IMR-90 (cell line): ENCODE measurements around the gene CCDC148. TPM values are rescaled to one million over a fixed set of nuclear protein-coding genes. Genes with fewer than 3 reads are reported as not detected.

Source experiments
- ATAC-seq: fragments of 200-7000 bp; cut with Tn5 transposase; 2 replicates; pipeline ENCODE4 v1.9.1; 2020; ENCODE audit warnings: low read depth, mild to moderate bottlenecking, moderate library complexity
- BruUV-seq: library from RNA; stranded (reverse); fragments of 400-500 nt; replicated peaks from 2 replicates; lab custom pipeline; 2021; lab: Mats Ljungman, UMichigan
- CTCF ChIA-PET: fragments of 300-600 bp; formaldehyde crosslinking; extraction: SDS; loops from one replicate; lab custom pipeline; 2021; ENCODE audit warnings: antibody characterized with exemption; lab: Yijun Ruan, JAX
- POLR2A ChIA-PET: fragments of 300-600 bp; sonication (Branson Sonifier 250); formaldehyde crosslinking; loops from one replicate; lab custom pipeline; 2022; ENCODE audit warnings: antibody characterized with exemption; ENCODE audit not compliant: unreplicated experiment; lab: Charles Lee
- DNase-seq: peaks from one replicate; pipeline ENCODE4 v3.0.0; 2013
- H2AFZ ChIP-seq: replicated peaks from 2 replicates; pipeline ENCODE3; 2013; ENCODE audit warnings: low read length, mild to moderate bottlenecking; ENCODE audit not compliant: poor library complexity
- H2AK5ac ChIP-seq: 2 replicates; pipeline ENCODE4 v1.6.1; 2013; ENCODE audit warnings: low read depth, low read length, inconsistent platforms
- H2AK9ac ChIP-seq: replicated peaks from 2 replicates; pipeline ENCODE3; 2013; ENCODE audit warnings: mild to moderate bottlenecking, low read depth, low read length, moderate library complexity; ENCODE audit not compliant: poor library complexity
- H2BK120ac ChIP-seq: 2 replicates; pipeline ENCODE4 v1.6.1; 2013; ENCODE audit warnings: low read depth, low read length, inconsistent platforms
- H2BK15ac ChIP-seq: 3 replicates; pipeline ENCODE4 v1.6.1; 2013; ENCODE audit warnings: low read depth, low read length, inconsistent platforms
- H2BK20ac ChIP-seq: 2 replicates; pipeline ENCODE4 v1.6.1; 2013; ENCODE audit warnings: low read depth, mild to moderate bottlenecking, inconsistent platforms, low read length, moderate library complexity
- H2BK5ac ChIP-seq: 2 replicates; pipeline ENCODE4 v1.6.1; 2013; ENCODE audit warnings: mild to moderate bottlenecking, low read depth, low read length, inconsistent platforms; ENCODE audit not compliant: poor library complexity, severe bottlenecking
- H3K14ac ChIP-seq: replicated peaks from 2 replicates; pipeline ENCODE4 v1.6.1; 2013; ENCODE audit warnings: low read depth, low read length, inconsistent platforms
- H3K18ac ChIP-seq: 2 replicates; pipeline ENCODE4 v1.6.1; 2013; ENCODE audit warnings: low read depth, low read length, control low read depth
- H3K23ac ChIP-seq: 2 replicates; pipeline ENCODE4 v1.6.1; 2013; ENCODE audit warnings: low read depth, low read length, inconsistent platforms
- H3K27ac ChIP-seq: 2 replicates; pipeline ENCODE4 v1.5.1; 2013; ENCODE audit warnings: mild to moderate bottlenecking, control low read depth, low read length; ENCODE audit not compliant: insufficient read depth
- H3K27me3 ChIP-seq: 2 replicates; pipeline ENCODE4 v1.6.1; 2013; ENCODE audit warnings: low read length; ENCODE audit not compliant: control insufficient read depth, insufficient read depth
- H3K36me3 ChIP-seq: 2 replicates; pipeline ENCODE4 v1.6.1; 2013; ENCODE audit warnings: low read length, mixed read lengths; ENCODE audit not compliant: control insufficient read depth, insufficient read depth
- H3K4ac ChIP-seq: 2 replicates; pipeline ENCODE4 v1.6.1; 2013; ENCODE audit warnings: low read depth, low read length, inconsistent platforms
- H3K4me1 ChIP-seq: 2 replicates; pipeline ENCODE4 v1.6.1; 2013; ENCODE audit warnings: low read length, mixed read lengths; ENCODE audit not compliant: control insufficient read depth, insufficient read depth
- H3K4me2 ChIP-seq: 2 replicates; pipeline ENCODE4 v1.6.1; 2013; ENCODE audit warnings: low read depth, mild to moderate bottlenecking, control low read depth, low read length, moderate library complexity
- H3K4me3 ChIP-seq: 2 replicates; pipeline ENCODE4 v1.5.1; 2013; ENCODE audit warnings: low read depth, mild to moderate bottlenecking, control low read depth, low read length, moderate library complexity; ENCODE audit not compliant: insufficient read depth
- H3K56ac ChIP-seq: 2 replicates; pipeline ENCODE4 v1.6.1; 2013; ENCODE audit warnings: low read length, inconsistent platforms; ENCODE audit not compliant: insufficient read depth; ENCODE audit errors: extremely low read depth
- H3K79me1 ChIP-seq, 2 experiments: 2 replicates each; pipeline ENCODE4 v1.6.1; 2013; ENCODE audit warnings: low read length in 2 of 2, inconsistent platforms in 1 of 2, low read depth in 1 of 2
- H3K9ac ChIP-seq: 2 replicates; pipeline ENCODE4 v1.6.1; 2013; ENCODE audit warnings: low read depth, low read length, control low read depth
- H3K9me1 ChIP-seq: 2 replicates; pipeline ENCODE4 v1.6.1; 2013; ENCODE audit warnings: low read length, inconsistent platforms; ENCODE audit not compliant: insufficient read depth
- H3K9me3 ChIP-seq: 2 replicates; pipeline ENCODE4 v1.6.1; 2013; ENCODE audit warnings: low read length; ENCODE audit not compliant: control insufficient read depth, insufficient read depth
- H4K20me1 ChIP-seq: 2 replicates; pipeline ENCODE4 v1.6.1; 2013; ENCODE audit warnings: low read length, inconsistent platforms; ENCODE audit not compliant: insufficient read depth
- H4K5ac ChIP-seq: 2 replicates; pipeline ENCODE4 v1.6.1; 2013; ENCODE audit warnings: mild to moderate bottlenecking, low read depth, low read length, control low read depth
- H4K8ac ChIP-seq, 2 experiments: 2 replicates each; pipeline ENCODE4 v1.6.1; 2013; ENCODE audit warnings: low read depth in 2 of 2, low read length in 2 of 2, control low read depth in 1 of 2, inconsistent platforms in 1 of 2
- H4K91ac ChIP-seq: 2 replicates; pipeline ENCODE4 v1.6.1; 2013; ENCODE audit warnings: low read depth, low read length, inconsistent platforms; ENCODE audit not compliant: insufficient read depth
- BHLHE40 ChIP-seq: fragments of 150-350 bp; IDR thresholded peaks from 2 replicates; pipeline ENCODE4 v1.6.1; 2016; ENCODE audit warnings: mild to moderate bottlenecking, low read depth, low read length
- RAD21 ChIP-seq: IDR thresholded peaks from 2 replicates; pipeline ENCODE4 v1.6.1; 2012; ENCODE audit warnings: low read length, improper control_type of control experiment
- RFX5 ChIP-seq: IDR thresholded peaks from 2 replicates; pipeline ENCODE4 v1.8.0; 2012; ENCODE audit warnings: low read depth, mild to moderate bottlenecking, low read length, moderate library complexity
- SMC3 ChIP-seq: fragments of 150-350 bp; IDR thresholded peaks from 2 replicates; pipeline ENCODE4 v1.6.1; 2016; ENCODE audit warnings: low read depth, mild to moderate bottlenecking, antibody characterized with exemption, low read length, moderate library complexity
- WGBS, 2 experiments: methylation state at CpG; one replicate each; pipeline versions ENCODE4 v1.1.5 to v1.1.7; 2013; ENCODE audit warnings: missing lambda C conversion rate in 2 of 2; ENCODE audit not compliant: insufficient read length in 1 of 2; ENCODE audit errors: extremely low coverage in 2 of 2; 5-methylcytosine and 5-hydroxymethylcytosine counted together
- dilution Hi-C: fragments of 300-500 bp; cut with HindIII; formaldehyde crosslinking; loops from one replicate; pipeline ENCODE4 v1.14.3; 2018; ENCODE audit warnings: low sequenced_read_pairs; ENCODE audit not compliant: unreplicated experiment
- in situ Hi-C: fragments of 300-500 bp; cut with MboI; formaldehyde crosslinking; loops from 3 replicates; pipeline ENCODE4 v1.14.3; 2019; ENCODE audit warnings: low sequenced_read_pairs, inconsistent platforms, mixed read lengths
- intact Hi-C: fragments of 100-400 bp; cut with micrococcal nuclease; formaldehyde crosslinking; loops from 2 replicates; pipeline ENCODE4 v1.10.0; 2022
- polyA plus RNA-seq, 3 experiments: library from polyadenylated mRNA; depleted of rRNA; stranded (reverse); fragments of >200 nt; gene quantifications; 2 replicates each; pipeline ENCODE4 v1.2.3, GENCODE V29; 2012; ENCODE audit warnings: low replicate concordance in 1 of 3
- total RNA-seq: library from RNA; depleted of rRNA; stranded (reverse); fragments of >200 nt; gene quantifications from 2 replicates; pipeline ENCODE4 v1.2.3, GENCODE V29; 2012

CCDC148 gene
- total and polyA plus RNA-seq, 2 of the 4 experiments (the other 2 are of a cell fraction): 0.18 to 0.31 TPM

DNA sequence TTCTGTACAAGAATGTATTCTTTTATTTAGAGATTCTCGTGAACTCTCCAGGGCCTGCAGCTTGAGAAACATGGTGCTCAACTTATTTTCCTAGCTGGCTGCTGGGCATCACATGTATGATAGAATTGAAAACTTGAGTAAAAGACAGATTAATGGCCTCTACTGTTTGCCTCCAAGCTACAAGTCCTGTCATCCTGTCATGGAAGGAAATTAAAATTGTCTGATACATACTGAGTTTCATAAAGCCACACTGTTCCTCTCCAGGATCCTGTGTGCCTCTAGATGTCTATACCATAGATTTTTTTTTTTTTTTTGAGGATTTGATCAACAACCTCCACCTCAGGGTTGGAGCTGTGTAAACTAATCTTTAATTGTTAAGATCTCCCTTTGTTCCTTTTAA lies 316.4 kb downstream of the CCDC148 start:
- H4K20me1 ChIP-seq: no peaks in the 10 kb centered on the region
- no peak overlapping the region for H3K18ac ChIP-seq
- no peak overlapping the region for H2AFZ ChIP-seq
- H3K79me1 ChIP-seq: no peaks in the 10 kb centered on the region
- no peak for DNase-seq
- H2BK20ac ChIP-seq: no peak overlapping the region
- CTCF ChIA-PET: no interaction called here
- ATAC-seq: no peak
- no CpG with 5 or more reads among the region's 1 CpG for WGBS, 2 experiments
- intact Hi-C loops: no loop called here
- H2BK15ac ChIP-seq: no peak overlapping the region
- H2AK9ac ChIP-seq: no peak overlapping the region
- no peak overlapping the region for H2AK5ac ChIP-seq
- no peak overlapping the region for H3K9ac ChIP-seq
- H2BK120ac ChIP-seq: no peak overlapping the region
- in situ Hi-C loops: no loop called here
- no peaks in the 10 kb centered on the region for H3K27me3 ChIP-seq
- dilution Hi-C loops: no loop called here
- H3K23ac ChIP-seq: no peak overlapping the region
- H3K9me1 ChIP-seq: no peaks in the 10 kb centered on the region
- no TSS peak for BruUV-seq
- no peaks in the 10 kb centered on the region for H3K4me1 ChIP-seq
- H4K8ac ChIP-seq: no peak overlapping the region
- POLR2A ChIA-PET: no interaction called here
- no peak overlapping the region for H2BK5ac ChIP-seq
- H3K27ac ChIP-seq: no peak overlapping the region
- H3K4me3 ChIP-seq: no peak overlapping the region
- no peak overlapping the region for H3K4me2 ChIP-seq
- no peak overlapping the region for H3K56ac ChIP-seq
- no peaks in the 10 kb centered on the region for H3K9me3 ChIP-seq
- H4K91ac ChIP-seq: no peak overlapping the region
- no peaks in the 10 kb centered on the region for H3K36me3 ChIP-seq
- no peak overlapping the region for H3K4ac ChIP-seq
- H3K14ac ChIP-seq: no peak overlapping the region
- TF ChIP-seq BHLHE40 (no peak), RFX5 (no peak), RAD21 (no peak), SMC3 (no peak)
- H4K5ac ChIP-seq: no peak overlapping the region
